ENCODE data around the gene TRAPPC2.

GRCh38 chrX:13747836-13748235 lies 13.4 kb upstream of the TRAPPC2 start:
- TF ChIP-seq, protein P1, sequence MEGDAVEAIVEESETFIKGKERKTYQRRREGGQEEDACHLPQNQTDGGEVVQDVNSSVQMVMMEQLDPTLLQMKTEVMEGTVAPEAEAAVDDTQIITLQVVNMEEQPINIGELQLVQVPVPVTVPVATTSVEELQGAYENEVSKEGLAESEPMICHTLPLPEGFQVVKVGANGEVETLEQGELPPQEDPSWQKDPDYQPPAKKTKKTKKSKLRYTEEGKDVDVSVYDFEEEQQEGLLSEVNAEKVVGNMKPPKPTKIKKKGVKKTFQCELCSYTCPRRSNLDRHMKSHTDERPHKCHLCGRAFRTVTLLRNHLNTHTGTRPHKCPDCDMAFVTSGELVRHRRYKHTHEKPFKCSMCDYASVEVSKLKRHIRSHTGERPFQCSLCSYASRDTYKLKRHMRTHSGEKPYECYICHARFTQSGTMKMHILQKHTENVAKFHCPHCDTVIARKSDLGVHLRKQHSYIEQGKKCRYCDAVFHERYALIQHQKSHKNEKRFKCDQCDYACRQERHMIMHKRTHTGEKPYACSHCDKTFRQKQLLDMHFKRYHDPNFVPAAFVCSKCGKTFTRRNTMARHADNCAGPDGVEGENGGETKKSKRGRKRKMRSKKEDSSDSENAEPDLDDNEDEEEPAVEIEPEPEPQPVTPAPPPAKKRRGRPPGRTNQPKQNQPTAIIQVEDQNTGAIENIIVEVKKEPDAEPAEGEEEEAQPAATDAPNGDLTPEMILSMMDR (IDR thresholded peaks at IDR 0.05), result peak; percentile 12 to 52 (median 24)
- TF ChIP-seq EP300 (IDR thresholded peaks at IDR 0.05) (no peak), POLR2A (IDR thresholded peaks at IDR 0.05; ENCODE audit: low read depth) (no peak)

All from esophagus muscularis mucosa (tissue), 4 donors.